Islet precursor cell (in vitro differentiated cells): ENCODE measurements around the gene TAAR6.
A peak's percentile ranks its signal among the peaks of the same experiment; 100 is the strongest.
"Not testable (repeated sequence)": the region's sequence is repeated elsewhere in the genome, so short reads cannot be mapped to it uniquely, and the experiment has no call there.

Source experiments
- DNase-seq: peaks from one replicate; pipeline ENCODE4 v3.0.0-alpha.2; 2018

TAAR6 gene

DNA sequence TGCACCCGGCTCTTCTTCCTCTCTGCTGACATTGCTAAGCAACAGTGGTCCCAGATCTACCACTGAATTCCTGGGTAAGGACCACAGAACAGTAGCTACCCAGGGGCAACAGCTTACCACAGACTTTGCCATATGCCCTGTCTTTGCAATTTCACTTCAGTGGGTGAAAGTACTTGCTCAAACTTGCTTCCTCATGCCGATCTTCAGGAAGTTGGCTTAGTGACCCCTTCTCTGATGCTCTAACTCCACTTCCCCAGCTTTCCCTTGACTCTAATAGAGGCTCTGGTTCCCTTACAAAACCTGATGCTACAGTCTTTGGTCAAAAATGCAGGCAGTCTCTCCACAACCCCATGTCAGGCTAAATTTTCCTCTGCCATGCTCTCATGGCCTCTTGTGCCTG lies 22.7 kb downstream of the TAAR6 start:
- DNase-seq: no peak

DNA sequence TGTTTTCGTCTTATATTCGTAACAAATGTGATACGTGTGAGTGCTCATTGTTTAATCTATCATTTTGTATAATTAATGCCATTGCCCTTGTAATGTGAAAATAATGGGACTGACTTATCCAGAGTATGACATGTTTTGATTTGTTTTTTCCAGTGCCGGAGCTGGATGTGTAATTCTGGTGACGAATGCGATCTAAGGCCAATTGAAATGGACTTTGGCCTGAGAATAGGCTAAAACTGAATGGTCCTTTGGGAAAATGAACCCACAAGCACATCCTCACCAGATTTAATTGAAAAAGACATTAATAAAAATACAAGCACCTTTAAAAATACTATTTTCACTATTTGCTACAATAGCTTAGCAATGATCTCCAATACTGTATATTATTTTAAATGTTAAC lies 26.1 kb downstream of the TAAR6 start:
- DNase-seq: no peak

GRCh38 chr6:132598473-132598872 lies 28.4 kb downstream of the TAAR6 start:
- peak; percentile 60 for DNase-seq

DNA sequence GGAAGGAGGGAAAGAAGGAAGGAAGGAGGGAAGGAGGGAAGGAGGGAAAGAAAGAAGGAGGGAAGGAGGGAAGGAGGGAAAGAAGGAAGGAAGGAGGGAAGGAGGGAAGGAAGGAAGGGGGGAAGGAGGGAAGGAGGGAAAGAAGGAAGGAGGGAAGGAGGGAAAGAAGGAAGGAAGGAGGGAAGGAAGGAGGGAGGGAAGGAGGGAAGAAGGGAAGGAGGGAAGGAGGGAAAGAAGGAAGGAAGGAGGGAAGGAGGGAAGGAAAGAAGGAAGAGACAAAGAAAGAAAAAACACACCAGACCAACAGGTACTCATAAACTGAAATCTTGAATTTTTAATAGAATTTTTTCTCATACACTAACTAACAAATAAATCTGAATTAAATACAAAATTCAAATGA lies 30.8 kb downstream of the TAAR6 start:
- DNase-seq: not testable (repeated sequence)

GRCh38 chr6:132604635-132605152 lies 34.6 kb downstream of the TAAR6 start:
- DNase-seq: no peak

- DNase-seq: no peak
Observed at GRCh38 chr6:132607544-132608233, 37.6 kb downstream of the TAAR6 start.

DNA sequence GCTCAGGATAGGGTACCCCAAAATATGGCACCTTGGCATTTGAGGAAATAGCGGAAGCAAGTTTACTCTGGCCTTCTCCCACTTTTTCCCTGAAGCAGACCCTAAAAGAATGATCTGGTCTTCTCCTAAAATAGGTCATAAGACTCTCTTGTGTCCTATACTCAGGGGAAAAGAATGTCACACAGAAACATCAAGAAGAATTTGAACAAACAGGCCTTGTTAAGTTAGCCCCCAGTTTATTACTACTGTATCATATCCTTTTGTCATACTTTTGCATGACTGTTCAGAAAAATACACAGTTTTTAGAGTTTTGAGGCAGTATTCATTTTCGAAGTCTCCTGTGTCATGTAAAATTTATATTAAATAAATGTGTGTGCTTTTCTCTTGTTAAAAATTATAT lies 41.5 kb downstream of the TAAR6 start:
- no peak for DNase-seq

DNA sequence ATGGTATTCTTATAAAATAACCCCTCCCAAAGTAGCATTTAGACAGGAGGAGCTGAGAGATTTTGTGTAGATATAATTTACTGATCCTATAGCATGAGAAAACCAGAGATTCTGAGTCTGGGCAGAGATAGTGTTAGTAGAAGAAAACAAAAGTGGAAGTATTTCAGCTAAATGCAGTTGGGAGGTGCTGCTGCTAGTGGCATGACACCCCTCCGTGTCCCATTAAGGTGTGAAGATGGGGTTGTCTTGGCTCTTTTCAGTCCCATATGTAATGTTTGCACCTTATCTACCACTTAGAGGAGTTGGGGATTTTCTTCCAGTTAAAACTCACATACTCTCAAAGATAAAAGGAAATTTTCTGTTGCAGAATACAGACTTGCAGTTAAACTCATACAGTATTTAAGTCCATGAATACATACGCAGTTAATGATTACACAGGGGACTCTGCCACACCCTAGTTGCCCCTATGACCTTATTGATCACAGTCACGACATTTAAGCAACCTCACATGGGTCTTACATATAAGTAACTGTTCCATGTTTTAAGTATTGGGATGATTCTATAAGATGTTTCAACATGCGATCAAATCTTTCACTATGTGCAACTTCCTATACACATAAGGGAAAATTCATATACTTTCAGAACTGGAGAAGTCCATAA lies 42.5 kb downstream of the TAAR6 start:
- no peak for DNase-seq

DNA sequence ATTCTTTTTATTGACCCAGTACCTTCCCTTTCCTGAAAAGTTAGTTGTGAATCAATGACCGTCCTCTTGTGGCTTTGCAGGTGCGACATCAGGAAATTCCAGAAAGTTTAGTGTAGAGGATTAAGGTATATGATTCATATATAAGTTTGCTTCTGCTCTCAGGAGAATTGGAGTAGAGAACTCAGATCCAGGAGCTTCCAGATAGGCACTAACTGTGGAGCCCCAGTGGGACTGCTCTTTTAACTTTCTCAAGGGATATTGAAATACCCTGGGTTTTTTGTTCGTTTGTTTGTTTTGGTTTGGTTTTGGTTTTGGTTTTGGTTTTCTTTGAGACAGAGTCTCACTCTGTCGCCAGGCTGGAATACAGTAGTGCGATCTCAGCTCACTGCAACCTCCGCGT lies 44.4 kb downstream of the TAAR6 start:
- no peak for DNase-seq

DNA sequence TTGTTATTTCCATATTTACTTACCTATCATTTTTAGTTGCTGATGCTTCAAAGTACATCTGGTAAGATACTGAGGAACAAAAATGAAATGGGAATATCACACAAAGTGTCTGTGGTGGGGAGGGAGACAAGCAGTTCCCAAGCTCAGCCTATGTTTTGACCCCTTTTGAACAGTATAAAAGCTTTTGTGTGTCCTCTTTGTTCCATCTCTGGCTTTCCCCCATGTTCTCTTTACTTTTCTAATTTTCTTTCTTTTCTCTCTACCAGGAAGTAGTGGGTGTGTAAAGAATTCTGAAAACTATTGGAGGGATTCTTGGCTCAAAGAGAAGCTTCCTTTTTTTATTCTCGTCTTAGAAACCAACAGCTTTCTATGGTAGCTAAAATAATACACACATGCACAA lies 46.6 kb downstream of the TAAR6 start:
- DNase-seq: no peak
